ENCODE results near the gene PABPC1L.
A peak's percentile ranks its signal among the peaks of the same experiment; 100 is the strongest.

The PABPC1L gene

DNA sequence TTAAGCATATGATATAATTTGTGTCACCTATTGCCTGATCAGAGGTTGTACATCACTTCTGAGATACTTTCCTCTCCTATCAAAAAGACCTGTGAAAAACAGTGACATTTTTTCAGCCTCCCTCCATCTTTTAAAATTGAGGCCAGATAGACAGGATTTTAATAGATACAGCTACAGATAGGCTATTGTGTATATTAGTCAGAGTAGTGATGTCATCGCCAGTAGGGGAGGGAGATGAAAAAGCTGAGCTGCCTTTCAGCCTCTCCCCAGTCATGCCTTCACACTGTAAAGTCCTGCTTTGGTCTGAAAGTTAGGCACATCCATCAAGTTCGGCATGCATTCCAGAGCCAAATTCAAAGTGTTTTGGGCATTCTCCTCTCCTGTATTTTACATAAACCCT is 7.9 kb upstream of the PABPC1L start:
- no peak overlapping the region for H3K4me3 ChIP-seq (replicated peaks in 1 of 2; ENCODE audit: low read depth in 2 of 2, low read length in 2 of 2)
- peak in 1 of 2 donors; percentile 56 for DNase-seq (ENCODE audit: low read depth in 2 of 2)
- no peak for TF ChIP-seq CTCF (IDR thresholded peaks at IDR 0.05; ENCODE audit: low read depth, low read length)

GRCh38 chr20:44904377-44904776 is 5.5 kb upstream of the PABPC1L start:
- H3K4me3 ChIP-seq (replicated peaks in 1 of 2; ENCODE audit: low read depth in 2 of 2, low read length in 2 of 2) = no peak overlapping the region
- DNase-seq (ENCODE audit: low read depth in 2 of 2) = no peak
- TF ChIP-seq CTCF (IDR thresholded peaks at IDR 0.05; ENCODE audit: low read depth, low read length) = no peak

DNA sequence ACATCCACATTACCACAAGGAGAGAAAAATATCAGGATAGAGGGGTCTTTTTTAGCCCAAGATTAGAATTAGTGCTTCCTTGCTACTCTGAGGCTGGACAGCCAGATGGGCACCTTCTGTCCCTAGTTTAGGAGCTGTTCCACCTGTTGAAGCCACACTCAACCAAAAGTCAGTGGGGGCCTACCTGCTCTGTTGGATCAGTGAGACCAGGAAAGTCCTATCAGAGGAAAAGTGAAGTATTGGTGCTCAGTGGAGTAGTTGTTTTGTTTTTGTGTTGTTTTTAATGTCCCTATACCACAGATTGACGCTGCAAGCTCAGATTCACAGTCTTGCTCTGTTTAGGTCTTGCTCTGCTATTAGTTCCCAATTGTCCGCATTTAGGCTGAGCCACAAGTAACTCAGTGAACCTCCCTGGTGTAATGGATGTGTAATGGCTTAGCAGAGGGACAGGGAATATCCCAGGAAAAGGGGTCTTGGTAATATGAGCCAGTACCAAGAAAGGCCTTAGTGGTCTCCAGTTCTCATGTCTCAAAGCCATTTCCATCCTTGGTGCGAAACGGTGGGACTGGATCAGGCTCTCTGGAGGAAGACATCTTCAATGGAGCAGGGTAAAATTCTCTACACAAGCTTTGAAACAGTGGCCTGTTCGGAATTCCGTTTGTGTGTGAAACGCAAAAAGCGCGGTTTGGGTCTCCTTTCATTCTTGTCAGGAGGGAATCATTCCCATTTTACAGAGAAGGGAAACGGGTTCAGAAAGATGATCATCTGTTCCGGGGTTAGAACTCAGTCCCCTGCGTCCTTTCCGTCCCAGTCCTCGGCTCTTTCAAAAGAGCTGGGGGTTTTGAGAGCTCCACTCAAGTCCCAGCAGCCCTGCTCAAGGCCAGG is 631 bp upstream of the PABPC1L start:
- TF ChIP-seq CTCF (IDR thresholded peaks at IDR 0.05; ENCODE audit: low read depth, low read length) = no peak
- DNase-seq (ENCODE audit: low read depth in 2 of 2) = no peak
- peak overlapping the region; percentile 71 to 74 for H3K4me3 ChIP-seq (replicated peaks in 1 of 2; ENCODE audit: low read depth in 2 of 2, low read length in 2 of 2)

- peak overlapping the region; percentile 71 to 74 for H3K4me3 ChIP-seq (replicated peaks in 1 of 2; ENCODE audit: low read depth in 2 of 2, low read length in 2 of 2)
- no peak for DNase-seq (ENCODE audit: low read depth in 2 of 2)
- no peak for TF ChIP-seq CTCF (IDR thresholded peaks at IDR 0.05; ENCODE audit: low read depth, low read length)
Observed at GRCh38 chr20:44910690-44911262, 916 bp downstream of the PABPC1L start.

DNA sequence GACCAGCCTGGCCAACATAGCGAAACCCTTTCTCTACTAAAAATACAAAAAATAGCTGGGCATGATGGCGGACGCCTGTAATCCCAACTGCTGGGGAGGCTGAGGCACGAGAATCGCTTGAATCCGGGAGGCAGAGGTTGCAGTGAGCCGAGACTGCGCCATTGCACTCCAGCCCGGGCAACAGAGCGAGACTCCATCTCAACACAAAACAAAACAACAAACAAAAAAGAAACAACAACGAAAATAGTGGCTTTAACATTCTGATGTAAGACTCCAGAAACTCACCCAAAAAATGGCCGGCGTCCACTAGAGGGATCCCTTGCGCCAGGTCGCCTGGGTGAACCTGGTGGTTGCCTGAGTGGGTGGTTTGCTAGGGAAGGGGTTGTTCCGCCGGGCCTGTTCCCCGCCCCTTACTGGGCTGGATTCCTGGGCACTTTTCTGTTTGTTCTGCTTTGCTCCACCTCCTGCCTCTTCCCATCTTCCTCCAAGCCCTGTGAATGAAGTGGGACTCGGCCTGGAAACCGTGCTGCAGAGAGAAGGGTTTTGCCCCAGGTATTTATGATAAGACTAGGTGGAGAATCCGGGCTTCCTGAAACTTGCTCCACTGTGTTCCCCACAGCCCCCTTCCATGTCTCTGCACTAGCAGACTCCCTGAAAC is 1.5 kb downstream of the PABPC1L start:
- TF ChIP-seq CTCF (IDR thresholded peaks at IDR 0.05; ENCODE audit: low read depth, low read length) = peak; percentile 43
- peak; percentile 52 to 71 for DNase-seq (ENCODE audit: low read depth in 2 of 2)
- H3K4me3 ChIP-seq (replicated peaks in 1 of 2; ENCODE audit: low read depth in 2 of 2, low read length in 2 of 2) = no peak overlapping the region

- no peak for DNase-seq (ENCODE audit: low read depth in 2 of 2)
- TF ChIP-seq CTCF (IDR thresholded peaks at IDR 0.05; ENCODE audit: low read depth, low read length) = no peak
- no peak overlapping the region for H3K4me3 ChIP-seq (replicated peaks in 1 of 2; ENCODE audit: low read depth in 2 of 2, low read length in 2 of 2)
Observed at GRCh38 chr20:44912189-44912588, 2.3 kb downstream of the PABPC1L start.
